HG02981 (cell line): ENCODE measurements around the gene AKAP8.
A peak's percentile ranks its signal among the peaks of the same experiment; 100 is the strongest.
"Not testable (repeated sequence)": the region's sequence is repeated elsewhere in the genome, so short reads cannot be mapped to it uniquely, and the experiment has no call there.

Experiments used
- ATAC-seq: cut with Tn5 transposase; IDR thresholded peaks from one replicate; pipeline ENCODE4 v1.9.1; 2021; ENCODE audit warnings: mild to moderate bottlenecking, moderate library complexity; ENCODE audit not compliant: unreplicated experiment

Gene AKAP8

GRCh38 chr19:15379083-15379998 lies at the start of gene AKAP8:
AKAP8 (minus strand) TSS chr19:15379787; CDS start chr19:15379731, 56 bp downstream.
- ATAC-seq: peak; percentile 78

- ATAC-seq: no peak
Observed at GRCh38 chr19:15427991-15428471, 48.4 kb upstream of the AKAP8 start.

- no peak for ATAC-seq
Observed at GRCh38 chr19:15427350-15427700, 47.7 kb upstream of the AKAP8 start.

GRCh38 chr19:15426485-15427349 lies 47.1 kb upstream of the AKAP8 start:
- no peak for ATAC-seq

GRCh38 chr19:15425321-15425950 lies 45.8 kb upstream of the AKAP8 start:
- no peak for ATAC-seq

- ATAC-seq: no peak
Observed at GRCh38 chr19:15424692-15425272, 45.2 kb upstream of the AKAP8 start.

- no peak for ATAC-seq
Observed at GRCh38 chr19:15424121-15424520, 44.5 kb upstream of the AKAP8 start.

- ATAC-seq: no peak
Observed at GRCh38 chr19:15423130-15423529, 43.5 kb upstream of the AKAP8 start.

GRCh38 chr19:15422296-15423075 lies 42.9 kb upstream of the AKAP8 start:
- ATAC-seq: no peak

GRCh38 chr19:15421721-15422260 lies 42.2 kb upstream of the AKAP8 start:
- no peak for ATAC-seq

GRCh38 chr19:15421136-15421695 lies 41.6 kb upstream of the AKAP8 start:
- ATAC-seq: no peak

- no peak for ATAC-seq
Observed at GRCh38 chr19:15419413-15420025, 39.9 kb upstream of the AKAP8 start.

GRCh38 chr19:15418579-15419412 lies 39.2 kb upstream of the AKAP8 start, which contains the start of gene AKAP8L:
AKAP8L (minus strand) TSS chr19:15418988; CDS start chr19:15418923, 65 bp downstream.
- peak; percentile 93 for ATAC-seq

- no peak for ATAC-seq
Observed at GRCh38 chr19:15418231-15418578, 38.6 kb upstream of the AKAP8 start.

- no peak for ATAC-seq
Observed at GRCh38 chr19:15417699-15418098, 38.1 kb upstream of the AKAP8 start.

- no peak for ATAC-seq
Observed at GRCh38 chr19:15412832-15413231, 33.2 kb upstream of the AKAP8 start.

- not testable (repeated sequence) for ATAC-seq
Observed at GRCh38 chr19:15411351-15411750, 31.8 kb upstream of the AKAP8 start.

GRCh38 chr19:15404780-15405211 lies 25.2 kb upstream of the AKAP8 start:
- no peak for ATAC-seq
